Endodermal cell (in vitro differentiated cells): ENCODE results near the gene PSMG3. TPM values are rescaled to one million over a fixed set of nuclear protein-coding genes. Genes with fewer than 3 reads are reported as not detected.

Experiments
- DNase-seq: peaks from one replicate; pipeline ENCODE4 v3.0.0-alpha.2; 2017
- H3K27ac ChIP-seq: 2 replicates; pipeline ENCODE4 v1.5.1; 2013; ENCODE audit warnings: mild to moderate bottlenecking, low read depth, low read length, moderate library complexity
- H3K27me3 ChIP-seq: 2 replicates; pipeline ENCODE4 v1.6.1; 2013; ENCODE audit warnings: mild to moderate bottlenecking, low read length, moderate library complexity; ENCODE audit not compliant: insufficient read depth, control insufficient read depth, poor library complexity, severe bottlenecking
- H3K36me3 ChIP-seq: 2 replicates; pipeline ENCODE4 v1.7.0; 2013; ENCODE audit warnings: mild to moderate bottlenecking, low read length, moderate library complexity; ENCODE audit not compliant: control insufficient read depth, insufficient read depth
- H3K4me1 ChIP-seq: one replicate; pipeline ENCODE4 v1.7.0; 2013; ENCODE audit warnings: low read length; ENCODE audit not compliant: control insufficient read depth, insufficient read depth
- H3K4me3 ChIP-seq: 2 replicates; pipeline ENCODE4 v1.5.1; 2013; ENCODE audit warnings: mild to moderate bottlenecking, low read length, moderate library complexity
- H3K9ac ChIP-seq: 2 replicates; pipeline ENCODE4 v1.6.1; 2013; ENCODE audit warnings: mild to moderate bottlenecking, low read length, moderate library complexity; ENCODE audit not compliant: poor library complexity, severe bottlenecking; ENCODE audit errors: extremely low read depth
- H3K9me3 ChIP-seq: 2 replicates; pipeline ENCODE4 v1.6.1; 2013; ENCODE audit warnings: mild to moderate bottlenecking, low read length, moderate library complexity; ENCODE audit not compliant: control insufficient read depth
- H3K27ac Mint-ChIP-seq: 2 replicates; pipeline ENCODE4 v1.8.0; 2020; ENCODE audit warnings: mixed read lengths
- H3K27me3 Mint-ChIP-seq: 2 replicates; pipeline ENCODE4 v1.8.0; 2021; ENCODE audit warnings: mild to moderate bottlenecking, mixed read lengths; ENCODE audit not compliant: insufficient read depth
- H3K36me3 Mint-ChIP-seq: 2 replicates; pipeline ENCODE4 v1.8.0; 2020; ENCODE audit warnings: low read depth, mixed read lengths
- H3K4me1 Mint-ChIP-seq: 2 replicates; pipeline ENCODE4 v1.8.0; 2020; ENCODE audit warnings: mixed read lengths
- H3K4me3 Mint-ChIP-seq: 2 replicates; pipeline ENCODE4 v1.8.0; 2020; ENCODE audit warnings: mild to moderate bottlenecking, moderate library complexity, mixed read lengths
- H3K9me3 Mint-ChIP-seq: 2 replicates; pipeline ENCODE4 v1.8.0; 2020; ENCODE audit warnings: mild to moderate bottlenecking, mixed read lengths
- CTCF ChIP-seq: fragments of 200-600 bp; sonication (generic); conservative IDR thresholded peaks from 2 replicates; pipeline ENCODE4 v1.5.0; 2021; ENCODE audit warnings: antibody characterized with exemption, mild to moderate bottlenecking
- WGBS, 2 experiments: methylation state at CpG; one replicate each; pipeline versions ENCODE4 v1.1.5 to v1.1.7; 2013; ENCODE audit warnings: missing lambda C conversion rate in 2 of 2, mixed read lengths in 1 of 2; ENCODE audit not compliant: insufficient coverage in 1 of 2, insufficient read length in 1 of 2; 5-methylcytosine and 5-hydroxymethylcytosine counted together
- total RNA-seq, 2 donors: library from RNA; stranded (reverse); fragmentation: NEBNext Ultra II Directional in 1 of 2; extraction: Animal tissue kit (Norgen Biotek cat#: 25700) in 1 of 2; gene quantifications; 2 replicates in 1 of 2; 3 replicates in 1 of 2; pipeline ENCODE4 v1.2.1, GENCODE V29; 2021

Gene PSMG3
- total RNA-seq, 2 donors from 2014 or later, result 30.1 to 44.3 TPM

DNA sequence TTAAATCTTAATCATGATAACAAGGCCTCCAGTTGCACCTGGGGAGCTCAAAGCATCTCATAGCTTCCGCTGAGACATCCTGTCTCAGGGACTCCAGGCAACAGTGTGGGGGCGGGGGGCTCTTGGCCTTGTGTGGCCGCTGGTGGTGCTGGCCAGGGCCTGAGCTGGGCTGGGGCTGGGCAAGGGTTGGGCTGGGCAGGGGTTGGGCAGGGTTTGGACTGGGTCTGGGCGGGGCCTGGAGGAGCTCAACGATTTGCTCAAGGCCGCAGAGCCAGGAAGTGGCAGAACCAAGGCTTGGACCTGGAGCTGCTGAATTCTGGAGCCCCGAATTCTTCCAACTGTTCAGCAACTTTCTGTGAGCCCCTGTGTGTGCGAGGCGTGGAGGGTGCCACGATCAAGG, 37.9 kb upstream of the PSMG3 start:
- H3K27me3 Mint-ChIP-seq, result no peaks in the 10 kb centered on the region

GRCh38 chr7:1607001-1607400, 37.2 kb upstream of the PSMG3 start:
- Histone ChIP-seq H3K27ac (no peak overlapping the region), H3K9me3 (no peaks in the 10 kb centered on the region), H3K4me3 (no peak overlapping the region), H3K27me3 (no peaks in the 10 kb centered on the region), H3K4me1 (no peaks in the 10 kb centered on the region), H3K36me3 (no peaks in the 10 kb centered on the region), H3K9ac (no peak overlapping the region)
- Mint-ChIP-seq H3K36me3 (no peaks in the 10 kb centered on the region), H3K27me3 (no peaks in the 10 kb centered on the region), H3K4me1 (no peaks in the 10 kb centered on the region), H3K9me3 (no peaks in the 10 kb centered on the region), H3K4me3 (no peak overlapping the region), H3K27ac (no peak overlapping the region)
- 77 to 80% methylated on average over 1 to 7 of the region's 7 CpGs for WGBS, 2 experiments
- no peak for DNase-seq
- TF ChIP-seq CTCF, result no peak

More for the DNA sequence above, 37.9 kb upstream of the PSMG3 start:
- no peak overlapping the region for H3K27ac Mint-ChIP-seq
- H3K4me3 ChIP-seq, result no peak overlapping the region
- H3K27ac ChIP-seq, result no peak overlapping the region
- no peak for TF ChIP-seq CTCF
- no peaks in the 10 kb centered on the region for H3K9me3 Mint-ChIP-seq
- H3K27me3 ChIP-seq, result no peaks in the 10 kb centered on the region
- H3K4me1 ChIP-seq, result no peaks in the 10 kb centered on the region
- H3K36me3 ChIP-seq, result no peaks in the 10 kb centered on the region
- peak; percentile 60 for DNase-seq
- no peak overlapping the region for H3K4me3 Mint-ChIP-seq
- H3K4me1 Mint-ChIP-seq, result no peaks in the 10 kb centered on the region
- H3K36me3 Mint-ChIP-seq, result no peaks in the 10 kb centered on the region
- no peaks in the 10 kb centered on the region for H3K9me3 ChIP-seq
- H3K9ac ChIP-seq, result no peak overlapping the region
- WGBS, 2 experiments, result 73 to 80% methylated on average over 9 to 10 of the region's 10 CpGs

- no peaks in the 10 kb centered on the region for H3K4me1 Mint-ChIP-seq
- H3K27me3 Mint-ChIP-seq, result no peaks in the 10 kb centered on the region
- 88 to 100% methylated on average over 1 to 2 of the region's 2 CpGs for WGBS, 2 experiments
Measured at GRCh38 chr7:1604383-1604782, 34.6 kb upstream of the PSMG3 start.

More at GRCh38 chr7:1604383-1604782, 34.6 kb upstream of the PSMG3 start:
- H3K27ac Mint-ChIP-seq, result no peak overlapping the region
- no peak overlapping the region for H3K9ac ChIP-seq
- H3K27ac ChIP-seq, result no peak overlapping the region
- no peaks in the 10 kb centered on the region for H3K36me3 Mint-ChIP-seq
- H3K9me3 Mint-ChIP-seq, result no peaks in the 10 kb centered on the region
- no peaks in the 10 kb centered on the region for H3K27me3 ChIP-seq
- TF ChIP-seq CTCF, result no peak
- no peaks in the 10 kb centered on the region for H3K9me3 ChIP-seq
- H3K36me3 ChIP-seq, result no peaks in the 10 kb centered on the region
- no peak for DNase-seq
- H3K4me3 ChIP-seq, result no peak overlapping the region
- no peak overlapping the region for H3K4me3 Mint-ChIP-seq
- H3K4me1 ChIP-seq, result no peaks in the 10 kb centered on the region
